Measurements from ENCODE around the gene DCBLD2.

Gene DCBLD2

DNA sequence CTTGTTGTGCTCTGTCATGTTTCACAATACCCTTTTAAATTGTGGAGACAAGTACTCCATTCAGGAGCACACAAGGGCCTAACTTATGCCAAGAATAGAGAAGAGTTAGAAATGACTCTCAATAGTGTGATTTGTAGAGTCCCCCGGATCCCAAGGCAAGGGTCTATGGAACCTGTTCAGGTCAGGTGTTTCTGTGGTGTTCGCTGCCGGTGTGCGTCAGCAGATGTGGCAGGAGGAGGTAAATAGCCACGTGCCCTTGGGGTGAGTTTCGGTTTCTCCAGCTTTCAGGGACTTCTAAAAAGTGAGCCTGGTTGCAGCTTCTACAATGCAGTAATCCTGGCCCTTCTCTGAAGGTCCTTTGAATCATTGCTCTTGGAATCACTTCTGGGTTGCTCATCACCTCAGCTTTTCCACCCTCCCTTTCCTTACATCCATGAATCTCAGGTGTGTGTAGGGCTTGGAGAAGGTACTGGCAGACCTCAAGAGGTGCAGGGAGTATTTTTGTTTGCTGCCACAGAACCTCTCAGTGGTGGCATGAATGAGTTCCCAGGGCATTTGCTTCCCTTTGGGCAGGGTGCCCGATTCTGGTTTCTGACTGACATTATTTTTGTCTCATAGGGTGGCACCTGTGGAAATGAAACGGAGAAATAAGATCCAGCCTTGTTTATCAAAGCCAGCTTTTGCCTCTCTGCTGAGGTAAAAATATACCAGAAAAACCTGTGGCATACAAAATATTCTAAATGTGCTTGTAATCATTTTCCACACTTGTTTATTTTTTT, 131.0 kb downstream of the DCBLD2 start:
- H3K4me1 Mint-ChIP-seq (ENCODE audit: low read depth), result peaks cover 42% of the 10 kb centered on the region
- H3K36me3 Mint-ChIP-seq (ENCODE audit: low read depth), result peaks cover 19% of the 10 kb centered on the region
- no peaks in the 10 kb centered on the region for H3K27me3 Mint-ChIP-seq
- H3K4me3 Mint-ChIP-seq, result no peak overlapping the region
- H3K27ac Mint-ChIP-seq, result no peak overlapping the region
- H3K9me3 Mint-ChIP-seq, result no peaks in the 10 kb centered on the region
- intact Hi-C loops (cut with micrococcal nuclease), result no loop called here

DNA sequence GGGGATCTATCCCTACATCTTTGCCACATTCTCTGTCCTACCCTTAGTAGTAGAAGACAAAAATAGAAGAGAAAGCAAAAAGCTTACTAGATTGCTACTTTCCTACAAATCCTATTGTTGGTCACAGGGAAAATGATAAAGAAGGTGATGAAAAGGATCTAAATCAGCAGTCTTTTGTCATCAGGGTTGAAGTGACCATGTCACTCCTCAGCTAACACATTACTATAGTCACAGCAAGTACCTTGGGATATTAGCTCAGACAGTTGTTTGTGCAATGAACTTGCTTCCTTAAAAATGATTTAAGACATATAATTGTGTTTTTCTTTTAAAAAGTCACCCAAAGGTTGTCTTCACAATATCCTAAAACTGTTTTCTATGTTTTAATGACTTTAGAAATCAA, 132.0 kb downstream of the DCBLD2 start:
- Mint-ChIP-seq H3K36me3 (ENCODE audit: low read depth) (peaks cover 11% of the 10 kb centered on the region), H3K27me3 (no peaks in the 10 kb centered on the region), H3K4me1 (ENCODE audit: low read depth) (peaks cover 47% of the 10 kb centered on the region), H3K27ac (no peak overlapping the region), H3K9me3 (no peaks in the 10 kb centered on the region), H3K4me3 (no peak overlapping the region)
- intact Hi-C loops (cut with micrococcal nuclease), result no loop called here

DNA sequence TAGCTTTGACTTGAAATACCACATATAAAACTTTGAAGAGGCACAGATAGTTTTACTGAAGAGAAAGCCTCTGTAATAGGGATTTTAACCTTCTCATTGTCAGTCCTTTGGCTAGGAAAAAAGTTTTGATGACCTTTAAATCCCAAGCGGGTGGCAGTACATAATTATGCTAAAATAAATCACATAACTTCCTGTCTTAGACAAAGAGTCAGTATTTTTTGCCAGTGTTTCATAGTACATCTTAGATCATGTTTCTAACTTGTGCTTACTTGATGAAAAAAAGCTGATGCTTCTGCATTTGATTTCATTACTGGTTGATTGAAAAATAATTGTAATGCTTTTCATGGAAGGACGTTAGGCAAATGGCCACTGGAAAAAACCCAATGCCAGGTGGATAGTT, 132.5 kb downstream of the DCBLD2 start:
- Mint-ChIP-seq H3K27me3 (no peaks in the 10 kb centered on the region), H3K9me3 (no peaks in the 10 kb centered on the region), H3K27ac (no peak overlapping the region), H3K4me3 (no peak overlapping the region), H3K36me3 (ENCODE audit: low read depth) (peaks cover 6% of the 10 kb centered on the region), H3K4me1 (ENCODE audit: low read depth) (peaks cover 52% of the 10 kb centered on the region)
- intact Hi-C loops (cut with micrococcal nuclease), result no loop called here

DNA sequence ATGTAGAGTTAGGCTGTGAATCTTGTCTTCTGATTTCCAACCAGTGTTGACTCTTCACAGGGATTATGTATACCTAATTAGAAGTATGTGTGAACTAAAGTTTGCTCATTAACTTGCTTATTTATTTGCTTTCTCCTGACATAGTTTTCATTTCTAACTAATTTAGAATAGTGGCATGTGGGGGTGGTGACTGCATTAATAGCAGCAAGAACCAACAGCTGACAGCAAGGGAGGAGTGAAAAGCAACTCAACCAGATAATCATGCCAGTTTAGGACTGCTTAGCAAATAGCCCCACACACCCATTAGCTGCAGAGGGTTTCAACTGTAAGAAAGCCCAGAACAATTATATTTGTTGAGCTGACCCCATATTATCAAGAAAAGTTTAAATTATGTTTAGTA, 134.6 kb downstream of the DCBLD2 start:
- H3K27ac Mint-ChIP-seq, result no peak overlapping the region
- H3K4me3 Mint-ChIP-seq, result no peak overlapping the region
- H3K9me3 Mint-ChIP-seq, result no peaks in the 10 kb centered on the region
- peaks cover 5% of the 10 kb centered on the region for H3K36me3 Mint-ChIP-seq (ENCODE audit: low read depth)
- intact Hi-C loops (cut with micrococcal nuclease), result no loop called here
- no peaks in the 10 kb centered on the region for H3K27me3 Mint-ChIP-seq
- H3K4me1 Mint-ChIP-seq (ENCODE audit: low read depth), result peaks cover 69% of the 10 kb centered on the region

DNA sequence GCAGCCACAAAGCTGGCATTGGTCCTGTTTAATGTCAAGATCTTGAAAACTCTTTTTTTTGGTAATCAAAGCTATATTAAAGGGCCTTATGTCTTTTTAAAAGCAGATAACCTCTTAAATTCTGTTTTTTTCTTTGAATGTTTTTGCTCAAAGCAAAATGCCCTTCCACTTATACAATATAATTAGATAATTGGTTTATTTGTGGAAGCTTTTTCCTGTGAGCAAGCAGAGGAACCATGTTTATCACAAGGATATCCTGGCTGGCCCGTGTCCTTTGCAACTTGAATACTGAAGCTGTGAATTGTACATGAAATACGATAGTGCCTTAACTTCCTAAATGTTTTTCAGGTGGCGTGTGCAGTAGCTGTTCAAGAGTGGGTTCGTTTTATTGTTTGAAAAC, 135.8 kb downstream of the DCBLD2 start:
- intact Hi-C loops (cut with micrococcal nuclease), result no loop called here
- Mint-ChIP-seq H3K9me3 (no peaks in the 10 kb centered on the region), H3K36me3 (ENCODE audit: low read depth) (no peaks in the 10 kb centered on the region), H3K27me3 (no peaks in the 10 kb centered on the region), H3K4me1 (ENCODE audit: low read depth) (peaks cover 78% of the 10 kb centered on the region), H3K27ac (no peak overlapping the region), H3K4me3 (no peak overlapping the region)

DNA sequence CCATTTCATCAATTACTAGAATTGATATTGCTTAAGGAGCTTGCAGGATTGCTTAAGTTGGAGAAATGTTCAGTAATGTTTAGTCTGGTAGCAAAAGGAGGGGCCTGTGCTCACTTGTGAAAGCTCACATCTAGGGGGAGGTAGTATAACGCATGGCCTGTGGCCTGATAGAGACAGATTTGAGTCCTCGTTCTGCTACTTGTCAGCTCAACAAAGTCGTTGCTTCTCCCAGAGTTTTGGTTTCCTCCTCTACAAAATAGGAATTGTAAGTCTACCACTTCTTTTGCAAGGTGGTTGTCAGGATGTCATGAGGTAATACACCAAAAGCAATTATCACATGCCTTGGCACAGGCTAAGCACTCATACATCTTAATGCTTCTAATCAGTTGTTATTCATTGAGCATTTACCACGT, 137.0 kb downstream of the DCBLD2 start:
- intact Hi-C loops (cut with micrococcal nuclease), result loop anchor here (5.0 kb wide), 1 partner anchor 43 kb away; no protein-coding TSS in a partner anchor
- Mint-ChIP-seq H3K9me3 (no peaks in the 10 kb centered on the region), H3K27me3 (no peaks in the 10 kb centered on the region)

DNA sequence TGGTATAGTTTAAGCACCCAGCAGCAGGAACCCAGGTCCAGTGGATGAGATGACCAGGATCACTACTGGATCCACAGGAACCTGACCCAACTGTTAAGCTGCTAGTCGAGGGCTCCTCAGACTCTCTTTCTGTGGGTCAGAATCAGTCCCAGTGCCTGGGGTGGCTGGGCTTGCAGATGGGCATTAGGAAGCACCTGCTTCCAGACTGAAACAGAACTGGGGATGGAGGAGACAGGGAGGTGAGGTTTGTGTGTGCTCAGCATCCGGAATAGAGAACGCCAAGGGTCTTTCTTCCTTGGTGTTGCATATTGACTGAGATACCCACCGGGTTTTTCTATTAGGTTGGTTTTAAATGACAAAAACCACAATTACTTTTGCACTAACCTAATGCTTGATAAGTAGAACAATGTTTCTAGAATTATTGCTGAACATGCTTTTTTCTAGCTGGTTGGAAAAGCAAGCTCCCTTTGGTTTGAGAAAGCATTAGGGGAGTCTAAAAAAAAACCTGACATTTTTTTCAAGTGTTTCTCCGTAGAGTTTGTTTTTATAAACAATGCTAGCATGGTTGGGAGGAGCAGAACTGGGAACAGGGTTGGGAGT, 137.6 kb downstream of the DCBLD2 start:
- Mint-ChIP-seq H3K9me3 (no peaks in the 10 kb centered on the region), H3K27ac (peak overlapping the region; percentile 83), H3K36me3 (ENCODE audit: low read depth) (no peaks in the 10 kb centered on the region), H3K4me1 (ENCODE audit: low read depth) (peaks cover 74% of the 10 kb centered on the region), H3K27me3 (no peaks in the 10 kb centered on the region), H3K4me3 (peak overlapping the region; percentile 74)
- intact Hi-C loops (cut with micrococcal nuclease), result loop anchor here (5.0 kb wide), 1 partner anchor 43 kb away; no protein-coding TSS in a partner anchor

More for the DNA sequence above, 137.0 kb downstream of the DCBLD2 start:
- H3K36me3 Mint-ChIP-seq (ENCODE audit: low read depth), result no peaks in the 10 kb centered on the region
- peaks cover 72% of the 10 kb centered on the region for H3K4me1 Mint-ChIP-seq (ENCODE audit: low read depth)
- H3K27ac Mint-ChIP-seq, result peak overlapping the region; percentile 83
- H3K4me3 Mint-ChIP-seq, result no peak overlapping the region

DNA sequence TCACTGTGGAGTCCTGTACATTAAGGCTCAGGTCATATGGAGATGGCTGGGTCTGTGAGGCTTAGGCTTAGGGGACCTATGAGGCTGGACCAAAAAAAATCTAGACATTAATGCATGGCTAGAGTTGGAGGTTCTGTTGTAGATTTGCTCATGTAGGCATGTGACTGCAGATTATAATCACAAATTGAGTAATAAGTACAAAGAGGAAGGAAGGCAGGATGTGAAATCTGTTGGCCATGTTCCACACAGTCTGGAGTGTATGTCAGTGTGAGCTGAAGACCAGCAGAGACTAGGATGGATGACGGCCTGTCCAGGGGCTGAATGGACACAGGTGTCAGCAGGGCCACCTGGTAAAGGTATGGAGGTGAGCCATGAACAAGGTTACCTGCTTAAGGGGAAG, 138.4 kb downstream of the DCBLD2 start, which contains the start of gene ST3GAL6:
Gene ST3GAL6, plus strand, starts transcription at position 265 of the 400 bp plus-strand sequence. CDS start 5,101 bp downstream, outside the sequence.
- no peaks in the 10 kb centered on the region for H3K36me3 Mint-ChIP-seq (ENCODE audit: low read depth)
- peak within 1 kb of the TSS; percentile 74 for H3K4me3 Mint-ChIP-seq
- intact Hi-C loops (cut with micrococcal nuclease), result loop anchor here (5.0 kb wide), 1 partner anchor 44 kb away; no protein-coding TSS in a partner anchor
- no peaks in the 10 kb centered on the region for H3K27me3 Mint-ChIP-seq
- H3K4me1 Mint-ChIP-seq (ENCODE audit: low read depth), result peaks cover 68% of the 10 kb centered on the region
- peak within 1 kb of the TSS; percentile 91 for H3K27ac Mint-ChIP-seq
- no peaks in the 10 kb centered on the region for H3K9me3 Mint-ChIP-seq

DNA sequence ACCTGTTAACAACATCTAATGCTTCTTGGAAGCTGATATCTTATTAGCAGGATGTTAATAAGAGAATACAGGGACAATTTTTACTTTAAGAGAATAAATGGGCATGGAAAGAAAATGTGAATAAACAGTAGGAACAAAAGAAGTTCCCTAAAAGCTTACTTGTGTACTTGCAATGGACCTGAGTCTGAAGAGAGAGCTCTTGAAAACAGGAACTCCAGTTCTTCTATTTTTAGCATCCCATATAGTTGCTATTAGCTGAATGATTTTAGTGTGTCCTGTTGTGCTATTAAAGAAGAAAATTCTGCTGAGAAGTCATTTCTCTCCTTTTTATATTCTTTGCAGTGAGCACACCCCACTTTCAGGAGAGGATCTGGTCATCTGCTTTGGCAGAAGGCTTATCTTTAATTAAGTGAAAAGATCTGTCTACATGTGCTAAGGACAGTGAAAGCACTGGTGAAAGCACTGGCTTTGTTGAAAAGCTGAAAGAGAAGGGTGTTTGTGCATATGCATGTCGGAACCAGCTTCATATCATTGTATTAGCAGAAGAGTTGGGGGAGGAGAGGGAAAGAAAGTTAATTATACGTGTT, 139.8 kb downstream of the DCBLD2 start:
- Mint-ChIP-seq H3K4me3 (peak overlapping the region; percentile 26), H3K4me1 (ENCODE audit: low read depth) (peaks cover 58% of the 10 kb centered on the region), H3K36me3 (ENCODE audit: low read depth) (no peaks in the 10 kb centered on the region), H3K27ac (peak overlapping the region; percentile 91), H3K9me3 (no peaks in the 10 kb centered on the region), H3K27me3 (no peaks in the 10 kb centered on the region)
- intact Hi-C loops (cut with micrococcal nuclease), result loop anchor here (2.0 to 5.0 kb wide), 2 partner anchors 29 to 46 kb away; no protein-coding TSS in a partner anchor

DNA sequence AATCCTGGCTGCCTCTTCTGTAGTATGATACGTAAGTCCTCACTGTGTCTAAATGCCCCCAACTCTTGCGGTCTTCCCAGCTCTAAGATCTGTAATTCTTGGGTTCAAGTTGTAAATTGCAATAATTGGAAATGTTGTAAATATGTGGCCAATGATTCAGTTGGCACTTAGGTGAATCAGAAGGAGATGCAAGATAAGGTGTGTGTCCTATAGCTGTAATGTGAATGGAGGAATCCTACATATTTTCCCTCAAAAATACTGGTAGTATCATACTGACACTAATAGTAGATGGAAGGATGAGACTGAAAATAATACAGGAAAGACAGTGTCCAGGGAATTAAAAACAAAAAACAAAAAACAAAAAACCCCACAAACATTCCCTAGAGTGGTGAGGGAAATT, 141.9 kb downstream of the DCBLD2 start:
- intact Hi-C loops (cut with micrococcal nuclease), result loop anchor here (2.0 to 5.0 kb wide), 2 partner anchors 27 to 48 kb away; no protein-coding TSS in a partner anchor
- no peaks in the 10 kb centered on the region for H3K27me3 Mint-ChIP-seq
- no peaks in the 10 kb centered on the region for H3K36me3 Mint-ChIP-seq (ENCODE audit: low read depth)
- H3K4me1 Mint-ChIP-seq (ENCODE audit: low read depth), result peaks cover 52% of the 10 kb centered on the region
- H3K4me3 Mint-ChIP-seq, result no peak overlapping the region
- peak overlapping the region; percentile 22 for H3K27ac Mint-ChIP-seq
- H3K9me3 Mint-ChIP-seq, result no peaks in the 10 kb centered on the region

DNA sequence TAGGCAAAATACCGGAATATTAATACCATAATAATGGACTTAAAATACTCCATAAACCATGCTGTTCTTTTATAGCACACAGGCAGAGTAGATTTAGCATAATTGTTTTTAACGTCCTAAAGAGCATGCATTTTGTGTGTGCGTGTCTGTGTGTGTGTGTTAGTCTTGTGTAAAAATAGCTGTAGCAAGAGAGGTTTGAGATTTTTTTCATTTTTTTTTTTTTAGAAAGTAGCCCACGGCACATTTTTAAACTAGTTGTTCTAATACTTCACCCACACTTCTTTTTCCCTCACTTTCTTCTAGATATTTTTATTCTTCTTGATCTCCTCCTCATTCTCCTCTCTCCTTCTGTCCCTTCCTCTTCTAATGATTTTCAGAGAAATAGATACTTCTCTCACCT, 145.9 kb downstream of the DCBLD2 start:
- Mint-ChIP-seq H3K4me1 (ENCODE audit: low read depth) (peaks cover 23% of the 10 kb centered on the region), H3K36me3 (ENCODE audit: low read depth) (no peaks in the 10 kb centered on the region), H3K9me3 (no peaks in the 10 kb centered on the region), H3K27me3 (no peaks in the 10 kb centered on the region), H3K27ac (no peak overlapping the region), H3K4me3 (no peak overlapping the region)
- intact Hi-C loops (cut with micrococcal nuclease), result no loop called here

DNA sequence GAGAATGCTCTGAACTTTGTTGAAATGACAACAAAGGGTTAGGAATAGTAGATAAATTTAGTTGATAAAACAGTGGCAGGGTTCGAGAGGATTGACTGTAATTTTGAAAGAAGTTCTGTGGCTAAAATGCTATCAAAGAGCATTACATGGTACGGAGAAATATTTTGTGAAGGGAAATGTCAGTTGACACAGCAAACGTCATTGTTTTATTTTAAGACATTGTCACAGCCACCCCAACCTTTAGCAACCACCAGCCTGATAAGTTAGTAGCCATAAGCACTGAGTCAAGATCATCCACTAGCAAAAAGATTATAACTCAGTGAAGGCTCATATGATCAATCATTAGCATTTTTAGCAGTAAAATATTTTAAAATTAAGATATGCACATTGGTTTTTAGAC, 147.0 kb downstream of the DCBLD2 start:
- Mint-ChIP-seq H3K9me3 (no peaks in the 10 kb centered on the region), H3K4me3 (no peak overlapping the region), H3K27ac (no peak overlapping the region), H3K27me3 (no peaks in the 10 kb centered on the region), H3K36me3 (ENCODE audit: low read depth) (no peaks in the 10 kb centered on the region), H3K4me1 (ENCODE audit: low read depth) (peaks cover 20% of the 10 kb centered on the region)
- intact Hi-C loops (cut with micrococcal nuclease), result no loop called here

DNA sequence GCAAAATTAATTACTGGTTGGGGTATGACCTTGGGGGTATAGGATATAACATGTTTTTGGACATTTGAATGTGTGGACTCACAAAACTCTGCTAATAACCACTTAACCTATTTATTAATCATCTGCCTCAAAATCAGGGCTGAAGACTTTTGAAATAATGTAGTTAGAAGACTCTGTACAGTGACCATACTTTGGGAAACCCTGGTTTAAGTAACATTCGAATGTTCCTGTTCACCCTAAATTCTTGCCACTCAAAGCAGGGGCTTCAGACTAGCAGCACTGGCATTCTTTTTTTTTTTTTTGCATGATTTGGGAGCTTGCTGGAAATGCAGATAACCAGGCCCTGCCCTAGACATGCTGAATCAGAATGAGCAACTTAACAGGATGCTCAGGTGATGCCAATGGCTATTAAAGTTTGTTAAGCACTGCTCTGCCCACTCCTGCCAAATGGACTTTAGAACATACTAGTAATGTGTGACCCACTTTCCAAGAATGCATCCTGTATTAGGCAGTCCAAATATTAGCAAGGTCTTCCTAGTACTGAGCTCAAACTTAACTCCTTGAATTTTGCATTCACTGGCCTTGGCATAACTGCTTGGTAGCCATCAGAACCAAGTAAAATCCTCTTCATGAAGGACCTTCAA, 151.1 kb downstream of the DCBLD2 start:
- Mint-ChIP-seq H3K4me3 (no peak overlapping the region), H3K9me3 (no peaks in the 10 kb centered on the region), H3K36me3 (ENCODE audit: low read depth) (no peaks in the 10 kb centered on the region), H3K4me1 (ENCODE audit: low read depth) (peaks cover 12% of the 10 kb centered on the region), H3K27ac (no peak overlapping the region), H3K27me3 (no peaks in the 10 kb centered on the region)
- intact Hi-C loops (cut with micrococcal nuclease), result no loop called here

DNA sequence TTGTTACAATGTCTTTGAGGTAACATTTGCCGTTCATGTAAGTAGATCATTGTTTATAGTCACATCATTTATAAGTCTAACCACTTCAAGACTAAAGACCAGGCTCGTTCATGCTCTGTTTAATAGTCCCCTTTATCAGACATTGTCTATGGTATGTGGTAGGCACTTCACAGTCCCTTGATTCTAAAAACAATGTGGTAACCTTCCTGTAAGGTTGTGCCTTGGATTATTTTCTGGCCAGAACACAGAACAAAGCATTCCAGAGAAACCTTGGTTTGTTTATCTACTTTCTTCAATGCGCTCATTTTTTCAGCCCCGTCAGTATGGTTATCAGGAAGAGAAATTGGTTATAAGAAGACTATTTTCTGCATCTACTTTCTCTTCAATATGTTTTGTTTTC, 154.6 kb downstream of the DCBLD2 start:
- H3K9me3 Mint-ChIP-seq, result no peaks in the 10 kb centered on the region
- peaks cover 11% of the 10 kb centered on the region for H3K4me1 Mint-ChIP-seq (ENCODE audit: low read depth)
- no peaks in the 10 kb centered on the region for H3K36me3 Mint-ChIP-seq (ENCODE audit: low read depth)
- intact Hi-C loops (cut with micrococcal nuclease), result no loop called here
- no peaks in the 10 kb centered on the region for H3K27me3 Mint-ChIP-seq
- no peak overlapping the region for H3K4me3 Mint-ChIP-seq
- H3K27ac Mint-ChIP-seq, result no peak overlapping the region

Measured in dendritic cell treated with granulocyte-macrophage colony-stimulating factor and Interleukin-4, amounts not matched to agents 40 ng/mL and 50 ng/mL, for 4 days (primary cell).